K562 (cell line): ENCODE data around the gene FKBP15. TPM values are rescaled to one million over a fixed set of nuclear protein-coding genes. Genes with fewer than 3 reads are reported as not detected.
A peak's percentile ranks its signal among the peaks of the same experiment; 100 is the strongest.

Experiments used
- ARID2 ChIP-seq: fragments of 450-650 bp; IDR thresholded peaks from 2 replicates; pipeline ENCODE4 v1.6.1; 2017; ENCODE audit warnings: antibody characterized with exemption, mild to moderate bottlenecking
- BRD9 ChIP-seq: fragments of 450-650 bp; IDR thresholded peaks from 2 replicates; pipeline ENCODE4 v1.6.1; 2018; ENCODE audit warnings: low read depth; ENCODE audit not compliant: partially characterized antibody
- CBFA2T2 ChIP-seq: fragments of 450-650 bp; conservative IDR thresholded peaks from 2 replicates; pipeline ENCODE4 v1.6.1; 2017; ENCODE audit warnings: mild to moderate bottlenecking
- FUS ChIP-seq: fragments of 200-400 bp; formaldehyde crosslinking; optimal IDR thresholded peaks from 2 replicates; pipeline ENCODE3; 2017; ENCODE audit warnings: low read depth, low read length
- GTF2F1 ChIP-seq: IDR thresholded peaks from 2 replicates; pipeline ENCODE4 v1.6.1; 2011; ENCODE audit warnings: low read depth, low read length, improper control_type of control experiment
- ILK ChIP-seq: fragments of 450-650 bp; IDR thresholded peaks from 2 replicates; pipeline ENCODE4 v1.6.1; 2016; ENCODE audit warnings: missing genetic modification characterization, low read depth, mild to moderate bottlenecking, missing compliant biosample characterization, moderate library complexity, borderline replicate concordance
- KLF13 ChIP-seq: fragments of 450-650 bp; IDR thresholded peaks from 2 replicates; pipeline ENCODE4 v1.6.1; 2016; ENCODE audit warnings: missing genetic modification characterization, low read depth, mild to moderate bottlenecking, missing compliant biosample characterization, moderate library complexity, borderline replicate concordance
- MCM7 ChIP-seq, 2 experiments: fragments of 450-650 bp; IDR thresholded peaks; 2 replicates each; pipeline ENCODE4 v1.6.1; 2016 to 2018
- MTA2 ChIP-seq: fragments of 450-650 bp; IDR thresholded peaks from 2 replicates; pipeline ENCODE4 v1.6.1; 2016; ENCODE audit warnings: low read depth
- NFRKB ChIP-seq: fragments of 450-650 bp; IDR thresholded peaks from 2 replicates; pipeline ENCODE4 v1.6.1; 2016; ENCODE audit warnings: low read depth
- PML ChIP-seq: IDR thresholded peaks from 2 replicates; pipeline ENCODE4 v1.6.1; 2012; ENCODE audit warnings: low read length, inconsistent platforms
- SMARCA5 ChIP-seq: fragments of 450-650 bp; IDR thresholded peaks from 2 replicates; pipeline ENCODE4 v1.6.1; 2016
- ZKSCAN1 ChIP-seq: fragments of 150-350 bp; IDR thresholded peaks from 2 replicates; pipeline ENCODE4 v1.6.1; 2016; ENCODE audit warnings: low read depth, low read length
- ZNF146 ChIP-seq: IDR thresholded peaks from one replicate; pipeline ENCODE4 v1.6.1; 2018; ENCODE audit warnings: missing compliant biosample characterization; ENCODE audit not compliant: unreplicated experiment
- ZNF699 ChIP-seq: fragments of 250-450 bp; sonication (Bioruptor Pico); IDR thresholded peaks from 2 replicates; pipeline ENCODE4 v1.8.0; 2021; ENCODE audit warnings: mild to moderate bottlenecking, moderate library complexity; ENCODE audit not compliant: insufficient replicate concordance
- polyA plus RNA-seq, 8 experiments: library from polyadenylated mRNA; depleted of rRNA in 4 of 8; stranded (reverse) in 5 of 8; unstranded in 3 of 8; fragments of >200 nt; fragmentation: Nextera tagmentation in 2 of 8; fragmentation: Illumina TruSeq in 1 of 8; extraction: Ambion mirVana in 2 of 8; extraction: Trizol in 1 of 8; gene quantifications; 2 replicates each; pipeline versions ENCODE4 v1.2.1 to v1.2.3, GENCODE V29; 2011 to 2014; ENCODE audit warnings: inconsistent platforms in 1 of 8, missing spikeins in 1 of 8
- total RNA-seq, 7 experiments: library from RNA; depleted of rRNA in 6 of 7; stranded (reverse); fragments of >200 nt in 6 of 7; fragmentation: Illumina TruSeq in 2 of 7; extraction: Trizol in 2 of 7; gene quantifications; 2 replicates each; pipeline versions ENCODE4 v1.2.1 to v1.2.3, GENCODE V29; 2011 to 2021; ENCODE audit warnings: low replicate concordance in 1 of 7
- TF ChIP-seq, protein P1 (sequence below): fragments of 250-450 bp; sonication (Bioruptor Pico); IDR thresholded peaks from 2 replicates; pipeline ENCODE4 v1.5.0; 2020; ENCODE audit warnings: mild to moderate bottlenecking
- TF ChIP-seq, protein P2 (sequence below), 2 experiments: IDR thresholded peaks; 2 replicates each; pipeline ENCODE4 v1.6.1; 2011; ENCODE audit warnings: borderline replicate concordance in 1 of 2, control low read depth in 1 of 2, low read depth in 1 of 2, low read length in 1 of 2, mild to moderate bottlenecking in 1 of 2, mixed read lengths in 1 of 2, moderate library complexity in 1 of 2; ENCODE audit not compliant: insufficient read depth in 1 of 2, insufficient read length in 1 of 2, poor library complexity in 1 of 2, severe bottlenecking in 1 of 2; ENCODE audit errors: extremely low read depth in 1 of 2
- TF ChIP-seq, protein P3 (sequence below): sonication (generic); formaldehyde crosslinking; IDR thresholded peaks from 2 replicates; pipeline ENCODE4 v1.8.1; 2023; ENCODE audit warnings: mild to moderate bottlenecking, missing genetic modification reagents
- TF ChIP-seq, protein P4 (sequence below): sonication (generic); formaldehyde crosslinking; IDR thresholded peaks from 2 replicates; pipeline ENCODE4 v1.4.0; 2020; ENCODE audit warnings: mild to moderate bottlenecking, missing genetic modification reagents
- TF ChIP-seq, protein P5 (sequence below): fragments of 450-650 bp; formaldehyde crosslinking; IDR thresholded peaks from 2 replicates; pipeline ENCODE4 v1.4.0; 2022; ENCODE audit warnings: mild to moderate bottlenecking, moderate library complexity
- TF ChIP-seq, protein P6 (sequence below): sonication (generic); formaldehyde crosslinking; IDR thresholded peaks from 2 replicates; pipeline ENCODE4 v1.8.1; 2023; ENCODE audit warnings: mild to moderate bottlenecking, missing genetic modification reagents

Gene FKBP15
- total and polyA plus RNA-seq, 9 of the 15 experiments (the other 6 are each of a cell fraction or from before 2014, with no cell fraction given): 8.7 to 38.0 (median 18.9) TPM

DNA sequence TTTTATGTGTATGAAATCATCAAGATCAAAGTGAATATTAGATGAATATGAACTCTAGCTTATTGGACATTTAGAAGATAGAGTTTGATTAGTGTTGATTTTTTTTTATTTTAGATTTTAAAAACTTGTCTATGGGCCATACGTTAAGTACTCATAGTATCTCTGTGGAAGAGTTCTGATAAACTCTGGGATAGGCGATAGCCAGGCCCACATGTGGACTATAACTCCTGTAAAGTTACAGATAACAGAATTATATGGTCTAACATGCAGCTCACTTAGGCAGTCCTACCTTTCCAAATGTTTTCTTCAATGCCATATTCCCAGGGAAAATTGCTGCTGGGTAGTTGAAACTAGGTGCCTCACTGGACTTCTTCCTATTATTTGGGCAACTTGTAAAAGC, 10.6 kb upstream of the FKBP15 start (continued):
- no peak for TF ChIP-seq ZNF146 (CRISPR knock-in tag)
- TF ChIP-seq ARID2: no peak
- TF ChIP-seq, protein P1, sequence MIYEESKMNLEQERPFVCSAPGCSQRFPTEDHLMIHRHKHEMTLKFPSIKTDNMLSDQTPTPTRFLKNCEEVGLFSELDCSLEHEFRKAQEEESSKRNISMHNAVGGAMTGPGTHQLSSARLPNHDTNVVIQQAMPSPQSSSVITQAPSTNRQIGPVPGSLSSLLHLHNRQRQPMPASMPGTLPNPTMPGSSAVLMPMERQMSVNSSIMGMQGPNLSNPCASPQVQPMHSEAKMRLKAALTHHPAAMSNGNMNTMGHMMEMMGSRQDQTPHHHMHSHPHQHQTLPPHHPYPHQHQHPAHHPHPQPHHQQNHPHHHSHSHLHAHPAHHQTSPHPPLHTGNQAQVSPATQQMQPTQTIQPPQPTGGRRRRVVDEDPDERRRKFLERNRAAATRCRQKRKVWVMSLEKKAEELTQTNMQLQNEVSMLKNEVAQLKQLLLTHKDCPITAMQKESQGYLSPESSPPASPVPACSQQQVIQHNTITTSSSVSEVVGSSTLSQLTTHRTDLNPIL (CRISPR knock-in tag): no peak
- no peak for TF ChIP-seq MCM7 (IDR thresholded peaks at IDR 0.05)
- TF ChIP-seq SMARCA5: no peak
- TF ChIP-seq, protein P2, sequence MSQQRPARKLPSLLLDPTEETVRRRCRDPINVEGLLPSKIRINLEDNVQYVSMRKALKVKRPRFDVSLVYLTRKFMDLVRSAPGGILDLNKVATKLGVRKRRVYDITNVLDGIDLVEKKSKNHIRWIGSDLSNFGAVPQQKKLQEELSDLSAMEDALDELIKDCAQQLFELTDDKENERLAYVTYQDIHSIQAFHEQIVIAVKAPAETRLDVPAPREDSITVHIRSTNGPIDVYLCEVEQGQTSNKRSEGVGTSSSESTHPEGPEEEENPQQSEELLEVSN (IDR thresholded peaks at IDR 0.05; ENCODE audit: borderline replicate concordance in 1 of 2, extremely low read depth in 1 of 2, insufficient read depth in 1 of 2, insufficient read length in 1 of 2, low read depth in 1 of 2, low read length in 1 of 2, poor library complexity in 1 of 2, severe bottlenecking in 1 of 2): no peak
- no peak for TF ChIP-seq NFRKB
- TF ChIP-seq KLF13: no peak
- TF ChIP-seq, protein P3, sequence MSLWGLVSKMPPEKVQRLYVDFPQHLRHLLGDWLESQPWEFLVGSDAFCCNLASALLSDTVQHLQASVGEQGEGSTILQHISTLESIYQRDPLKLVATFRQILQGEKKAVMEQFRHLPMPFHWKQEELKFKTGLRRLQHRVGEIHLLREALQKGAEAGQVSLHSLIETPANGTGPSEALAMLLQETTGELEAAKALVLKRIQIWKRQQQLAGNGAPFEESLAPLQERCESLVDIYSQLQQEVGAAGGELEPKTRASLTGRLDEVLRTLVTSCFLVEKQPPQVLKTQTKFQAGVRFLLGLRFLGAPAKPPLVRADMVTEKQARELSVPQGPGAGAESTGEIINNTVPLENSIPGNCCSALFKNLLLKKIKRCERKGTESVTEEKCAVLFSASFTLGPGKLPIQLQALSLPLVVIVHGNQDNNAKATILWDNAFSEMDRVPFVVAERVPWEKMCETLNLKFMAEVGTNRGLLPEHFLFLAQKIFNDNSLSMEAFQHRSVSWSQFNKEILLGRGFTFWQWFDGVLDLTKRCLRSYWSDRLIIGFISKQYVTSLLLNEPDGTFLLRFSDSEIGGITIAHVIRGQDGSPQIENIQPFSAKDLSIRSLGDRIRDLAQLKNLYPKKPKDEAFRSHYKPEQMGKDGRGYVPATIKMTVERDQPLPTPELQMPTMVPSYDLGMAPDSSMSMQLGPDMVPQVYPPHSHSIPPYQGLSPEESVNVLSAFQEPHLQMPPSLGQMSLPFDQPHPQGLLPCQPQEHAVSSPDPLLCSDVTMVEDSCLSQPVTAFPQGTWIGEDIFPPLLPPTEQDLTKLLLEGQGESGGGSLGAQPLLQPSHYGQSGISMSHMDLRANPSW (CRISPR knock-in tag): no peak
- peak; percentile 35; the same call in 1 of the 2 replicates for TF ChIP-seq MTA2
- TF ChIP-seq, protein P4, sequence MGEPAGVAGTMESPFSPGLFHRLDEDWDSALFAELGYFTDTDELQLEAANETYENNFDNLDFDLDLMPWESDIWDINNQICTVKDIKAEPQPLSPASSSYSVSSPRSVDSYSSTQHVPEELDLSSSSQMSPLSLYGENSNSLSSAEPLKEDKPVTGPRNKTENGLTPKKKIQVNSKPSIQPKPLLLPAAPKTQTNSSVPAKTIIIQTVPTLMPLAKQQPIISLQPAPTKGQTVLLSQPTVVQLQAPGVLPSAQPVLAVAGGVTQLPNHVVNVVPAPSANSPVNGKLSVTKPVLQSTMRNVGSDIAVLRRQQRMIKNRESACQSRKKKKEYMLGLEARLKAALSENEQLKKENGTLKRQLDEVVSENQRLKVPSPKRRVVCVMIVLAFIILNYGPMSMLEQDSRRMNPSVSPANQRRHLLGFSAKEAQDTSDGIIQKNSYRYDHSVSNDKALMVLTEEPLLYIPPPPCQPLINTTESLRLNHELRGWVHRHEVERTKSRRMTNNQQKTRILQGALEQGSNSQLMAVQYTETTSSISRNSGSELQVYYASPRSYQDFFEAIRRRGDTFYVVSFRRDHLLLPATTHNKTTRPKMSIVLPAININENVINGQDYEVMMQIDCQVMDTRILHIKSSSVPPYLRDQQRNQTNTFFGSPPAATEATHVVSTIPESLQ (CRISPR knock-in tag): no peak
- no peak for TF ChIP-seq ILK (tag)
- TF ChIP-seq FUS: no peak
- TF ChIP-seq, protein P5, sequence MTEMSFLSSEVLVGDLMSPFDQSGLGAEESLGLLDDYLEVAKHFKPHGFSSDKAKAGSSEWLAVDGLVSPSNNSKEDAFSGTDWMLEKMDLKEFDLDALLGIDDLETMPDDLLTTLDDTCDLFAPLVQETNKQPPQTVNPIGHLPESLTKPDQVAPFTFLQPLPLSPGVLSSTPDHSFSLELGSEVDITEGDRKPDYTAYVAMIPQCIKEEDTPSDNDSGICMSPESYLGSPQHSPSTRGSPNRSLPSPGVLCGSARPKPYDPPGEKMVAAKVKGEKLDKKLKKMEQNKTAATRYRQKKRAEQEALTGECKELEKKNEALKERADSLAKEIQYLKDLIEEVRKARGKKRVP (CRISPR knock-in tag): no peak
- TF ChIP-seq PML: peak; percentile 52; the same call in 1 of the 2 replicates
- no peak for TF ChIP-seq ZNF699
- TF ChIP-seq CBFA2T2: peak; percentile 69
- TF ChIP-seq GTF2F1: no peak
- no peak for TF ChIP-seq ZKSCAN1
- TF ChIP-seq BRD9: no peak
- TF ChIP-seq, protein P6, sequence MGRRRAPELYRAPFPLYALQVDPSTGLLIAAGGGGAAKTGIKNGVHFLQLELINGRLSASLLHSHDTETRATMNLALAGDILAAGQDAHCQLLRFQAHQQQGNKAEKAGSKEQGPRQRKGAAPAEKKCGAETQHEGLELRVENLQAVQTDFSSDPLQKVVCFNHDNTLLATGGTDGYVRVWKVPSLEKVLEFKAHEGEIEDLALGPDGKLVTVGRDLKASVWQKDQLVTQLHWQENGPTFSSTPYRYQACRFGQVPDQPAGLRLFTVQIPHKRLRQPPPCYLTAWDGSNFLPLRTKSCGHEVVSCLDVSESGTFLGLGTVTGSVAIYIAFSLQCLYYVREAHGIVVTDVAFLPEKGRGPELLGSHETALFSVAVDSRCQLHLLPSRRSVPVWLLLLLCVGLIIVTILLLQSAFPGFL (CRISPR knock-in tag): no peak
